Vagina (tissue), 2 donors: ENCODE measurements around the gene FGF12. TPM values are rescaled to one million over a fixed set of nuclear protein-coding genes. Genes with fewer than 3 reads are reported as not detected.

Experiments used
- DNase-seq, 2 donors: peaks; one replicate each; pipeline ENCODE4 v3.0.0-alpha.2; 2017; ENCODE audit errors: extremely low spot score in 2 of 2
- H3K27ac ChIP-seq: fragments of 200-600 bp; sonication (generic); one replicate; pipeline ENCODE4 v1.5.1; 2019
- H3K27me3 ChIP-seq: fragments of 200-600 bp; sonication (generic); one replicate; pipeline ENCODE4 v1.5.1; 2019
- H3K36me3 ChIP-seq, 2 donors: fragments of 200-600 bp; sonication (generic); one replicate each; pipeline ENCODE4 v1.5.1; 2017 to 2019
- H3K4me1 ChIP-seq: fragments of 200-600 bp; sonication (generic); one replicate; pipeline ENCODE4 v1.5.1; 2019
- H3K4me3 ChIP-seq, 2 donors: fragments of 200-600 bp; sonication (generic); 1 replicate in 1 of 2; 2 replicates in 1 of 2; pipeline ENCODE4 v1.5.1; 2016 to 2019
- H3K9me3 ChIP-seq: fragments of 200-600 bp; sonication (generic); one replicate; pipeline ENCODE4 v1.5.1; 2019
- CTCF ChIP-seq, 3 experiments: fragments of 450-650 bp in 2 of 3; fragments of 200-600 bp in 1 of 3; sonication (generic) in 1 of 3; IDR thresholded peaks; one replicate each; pipeline ENCODE4 v1.5.1; 2017 to 2019; ENCODE audit warnings: antibody characterized with exemption in 3 of 3, mild to moderate bottlenecking in 2 of 3, moderate library complexity in 2 of 3
- POLR2A ChIP-seq, 2 donors: fragments of 450-650 bp; IDR thresholded peaks; one replicate each; pipeline ENCODE4 v1.6.1; 2017; ENCODE audit warnings: antibody characterized with exemption in 2 of 2, mild to moderate bottlenecking in 2 of 2, moderate library complexity in 2 of 2
- POLR2AphosphoS5 ChIP-seq, 2 donors: sonication (generic); formaldehyde crosslinking; IDR thresholded peaks; one replicate each; pipeline ENCODE4 v1.9.0; 2017; ENCODE audit warnings: antibody characterized with exemption in 2 of 2, mild to moderate bottlenecking in 2 of 2, low read depth in 1 of 2; ENCODE audit not compliant: insufficient read depth in 1 of 2
- intact Hi-C: fragments of 100-400 bp; cut with DNase I; formaldehyde crosslinking; loops from one replicate; pipeline ENCODE4 v1.15.1; 2023
- total RNA-seq: library from RNA; depleted of rRNA; stranded (reverse); fragments of >200 nt; gene quantifications from one replicate; pipeline ENCODE4 v1.2.3, GENCODE V29; 2016

Gene FGF12
- total RNA-seq, 1 donor from 2014 or later, result 1.5 TPM

- TF ChIP-seq POLR2A (IDR thresholded peaks at IDR 0.05) (no peak), POLR2AphosphoS5 (IDR thresholded peaks at IDR 0.05; ENCODE audit: insufficient read depth in 1 of 2, low read depth in 1 of 2) (no peak), CTCF (IDR thresholded peaks at IDR 0.05) (no peak)
- no peak for DNase-seq
- Histone ChIP-seq H3K4me3 (no peak overlapping the region), H3K36me3 (no peaks in the 10 kb centered on the region), H3K9me3 (no peaks in the 10 kb centered on the region), H3K27me3 (no peaks in the 10 kb centered on the region), H3K27ac (no peak overlapping the region), H3K4me1 (no peaks in the 10 kb centered on the region)
- intact Hi-C loops, result no loop called here
Measured at GRCh38 chr3:192382861-192383260, 344.5 kb downstream of the FGF12 start.

DNA sequence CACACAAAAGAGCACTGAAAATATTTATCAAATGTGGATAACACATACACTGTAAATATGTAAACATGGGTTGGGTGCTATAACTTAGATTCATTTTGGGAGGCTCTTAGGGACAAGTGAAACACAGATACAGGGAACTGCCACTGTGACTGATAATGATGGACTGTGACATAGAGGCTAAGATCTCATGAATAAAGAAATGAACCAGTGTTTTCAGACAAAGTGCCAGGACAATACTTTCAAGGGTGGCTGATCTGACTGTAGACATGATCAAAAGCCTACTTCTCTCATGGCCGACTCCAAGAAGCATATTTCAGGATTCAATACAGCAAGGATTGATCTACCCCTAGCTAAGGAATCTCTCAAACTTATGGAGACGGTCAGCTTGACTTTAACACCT is 353.8 kb downstream of the FGF12 start:
- DNase-seq, result no peak
- intact Hi-C loops, result no loop called here
- Histone ChIP-seq H3K27me3 (no peaks in the 10 kb centered on the region), H3K27ac (no peak overlapping the region), H3K4me1 (no peaks in the 10 kb centered on the region), H3K9me3 (no peaks in the 10 kb centered on the region), H3K4me3 (no peak overlapping the region), H3K36me3 (no peaks in the 10 kb centered on the region)
- TF ChIP-seq CTCF (IDR thresholded peaks at IDR 0.05), result no peak
- TF ChIP-seq POLR2A (IDR thresholded peaks at IDR 0.05), result no peak
- TF ChIP-seq POLR2AphosphoS5 (IDR thresholded peaks at IDR 0.05; ENCODE audit: insufficient read depth in 1 of 2, low read depth in 1 of 2), result no peak

- no peaks in the 10 kb centered on the region for H3K36me3 ChIP-seq
- H3K4me3 ChIP-seq, result no peak overlapping the region
- TF ChIP-seq CTCF (IDR thresholded peaks at IDR 0.05) (no peak), POLR2A (IDR thresholded peaks at IDR 0.05) (no peak)
- H3K27me3 ChIP-seq, result no peaks in the 10 kb centered on the region
- no peaks in the 10 kb centered on the region for H3K4me1 ChIP-seq
- no peak for DNase-seq
- no peak overlapping the region for H3K27ac ChIP-seq
- H3K9me3 ChIP-seq, result no peaks in the 10 kb centered on the region
- intact Hi-C loops, result no loop called here
Measured at GRCh38 chr3:192373032-192373431, 354.3 kb downstream of the FGF12 start.

DNA sequence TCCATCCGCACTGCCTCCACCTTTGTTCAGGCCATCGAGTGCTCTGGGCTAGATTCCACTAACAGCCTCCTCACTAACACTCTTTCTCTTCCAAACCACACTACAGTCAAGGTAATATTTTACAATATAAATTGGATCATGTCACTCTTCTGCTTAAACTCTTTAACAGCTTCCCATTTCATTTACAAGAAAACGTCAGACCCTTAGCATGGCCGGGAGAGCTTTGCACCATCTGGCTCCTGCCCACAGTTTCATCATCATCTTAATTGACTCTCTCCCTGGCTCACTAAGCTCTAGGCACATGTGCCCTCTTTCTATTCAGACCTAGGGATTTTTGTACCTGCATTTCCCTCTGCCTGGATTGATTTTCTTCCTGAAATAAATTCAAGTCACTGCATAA is 354.7 kb downstream of the FGF12 start:
- H3K27me3 ChIP-seq, result no peaks in the 10 kb centered on the region
- TF ChIP-seq POLR2AphosphoS5 (IDR thresholded peaks at IDR 0.05; ENCODE audit: insufficient read depth in 1 of 2, low read depth in 1 of 2) (no peak), CTCF (IDR thresholded peaks at IDR 0.05) (no peak), POLR2A (IDR thresholded peaks at IDR 0.05) (no peak)
- DNase-seq, result no peak
- no peaks in the 10 kb centered on the region for H3K9me3 ChIP-seq
- H3K4me1 ChIP-seq, result no peaks in the 10 kb centered on the region
- H3K36me3 ChIP-seq, result no peaks in the 10 kb centered on the region
- intact Hi-C loops, result no loop called here
- no peak overlapping the region for H3K27ac ChIP-seq
- H3K4me3 ChIP-seq, result no peak overlapping the region

DNA sequence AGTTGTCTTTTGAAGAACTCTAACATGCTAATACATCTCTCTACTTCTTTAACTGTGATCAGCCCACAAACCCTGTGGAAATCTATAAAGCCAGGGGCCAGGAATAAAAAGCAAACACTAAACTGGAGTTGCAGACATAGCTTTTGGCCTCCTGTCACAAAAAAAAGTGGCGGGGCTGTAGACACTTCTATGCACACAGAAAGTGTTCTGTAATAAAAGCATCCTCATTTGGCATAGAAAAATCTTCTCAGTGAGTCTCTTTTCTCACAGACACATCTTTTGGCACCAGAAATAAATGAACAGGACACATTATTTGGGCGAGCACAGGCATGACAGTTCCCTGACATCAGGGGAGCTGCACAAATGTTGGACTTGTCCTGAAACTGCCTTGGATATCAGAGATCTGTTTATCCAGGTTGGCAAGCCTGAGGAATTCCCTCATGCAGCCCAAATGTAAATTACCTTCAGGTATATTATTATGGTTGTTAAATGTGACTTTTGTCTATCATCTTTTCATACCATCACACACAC is 355.4 kb downstream of the FGF12 start:
- no peaks in the 10 kb centered on the region for H3K4me1 ChIP-seq
- DNase-seq, result no peak

More for the DNA sequence above, 355.4 kb downstream of the FGF12 start:
- no peaks in the 10 kb centered on the region for H3K27me3 ChIP-seq
- no peak overlapping the region for H3K27ac ChIP-seq
- intact Hi-C loops, result no loop called here
- H3K36me3 ChIP-seq, result no peaks in the 10 kb centered on the region
- no peaks in the 10 kb centered on the region for H3K9me3 ChIP-seq
- H3K4me3 ChIP-seq, result no peak overlapping the region
- TF ChIP-seq POLR2AphosphoS5 (IDR thresholded peaks at IDR 0.05; ENCODE audit: insufficient read depth in 1 of 2, low read depth in 1 of 2), result no peak
- no peak for TF ChIP-seq CTCF (IDR thresholded peaks at IDR 0.05)
- no peak for TF ChIP-seq POLR2A (IDR thresholded peaks at IDR 0.05)
